HG03521 (cell line): Measurements from ENCODE around the gene ZNF609.
"Not testable (repeated sequence)": the region's sequence is repeated elsewhere in the genome, so short reads cannot be mapped to it uniquely, and the experiment has no call there.

Source experiments
- ATAC-seq: cut with Tn5 transposase; IDR thresholded peaks from one replicate; pipeline ENCODE4 v1.9.1; 2021; ENCODE audit warnings: mild to moderate bottlenecking, moderate library complexity; ENCODE audit not compliant: unreplicated experiment

ZNF609 gene

DNA sequence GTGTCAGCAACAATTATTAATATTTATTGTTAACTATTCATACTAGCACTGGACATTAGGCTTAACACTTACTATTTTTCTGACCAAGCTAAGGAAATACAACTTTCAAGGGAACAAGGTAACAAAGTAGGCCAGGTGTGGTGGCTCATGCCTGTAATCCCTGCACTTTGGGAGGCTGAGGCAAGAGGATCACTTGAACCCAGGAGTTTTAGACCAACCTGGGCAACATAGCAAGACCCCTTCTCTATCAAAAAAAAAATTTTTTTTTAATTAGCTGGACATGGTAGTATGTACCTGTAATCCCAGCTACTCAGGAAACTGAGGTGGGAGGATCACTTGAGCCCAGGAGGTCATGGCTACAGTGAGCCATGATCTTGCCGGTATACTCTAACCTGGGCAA, 183.3 kb downstream of the ZNF609 start:
- no peak for ATAC-seq

DNA sequence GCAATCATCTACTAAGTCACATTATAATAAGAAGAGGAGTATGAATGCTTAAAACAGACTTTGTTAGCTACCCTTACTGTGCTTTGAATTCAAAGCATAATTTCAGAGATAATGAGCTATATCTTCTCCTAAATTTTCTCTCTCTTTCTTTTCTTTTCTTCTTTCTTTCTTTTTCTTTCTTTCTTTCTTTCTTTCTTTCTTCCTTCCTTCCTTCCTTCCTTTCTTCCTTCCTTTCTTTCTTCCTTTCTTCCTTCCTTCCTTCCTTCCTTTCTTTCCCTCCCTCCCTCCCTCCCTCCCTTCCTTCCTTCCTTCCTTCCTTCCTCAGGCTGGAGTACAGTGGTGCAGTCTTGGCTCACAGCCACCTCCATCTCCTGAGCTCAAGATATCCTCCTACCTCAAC, 184.4 kb downstream of the ZNF609 start:
- not testable (repeated sequence) for ATAC-seq

DNA sequence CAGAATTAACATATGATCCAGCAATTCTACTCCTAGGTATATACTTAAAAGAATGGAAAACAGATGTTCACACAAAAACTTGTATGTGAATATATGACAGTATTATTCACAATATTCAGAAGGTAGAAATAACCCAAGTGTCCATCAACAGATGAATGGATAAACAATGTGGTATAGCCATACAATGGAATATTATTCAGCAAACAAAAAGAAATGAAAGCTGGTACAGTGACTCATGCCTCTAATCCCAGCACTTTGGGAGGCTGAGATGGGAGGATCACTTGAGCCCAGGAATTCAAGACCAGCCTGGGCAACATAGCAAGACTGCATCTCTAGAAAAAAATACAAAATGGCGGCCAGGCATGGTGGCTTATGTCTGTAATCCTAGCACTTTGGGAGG, 185.6 kb downstream of the ZNF609 start:
- ATAC-seq = no peak

DNA sequence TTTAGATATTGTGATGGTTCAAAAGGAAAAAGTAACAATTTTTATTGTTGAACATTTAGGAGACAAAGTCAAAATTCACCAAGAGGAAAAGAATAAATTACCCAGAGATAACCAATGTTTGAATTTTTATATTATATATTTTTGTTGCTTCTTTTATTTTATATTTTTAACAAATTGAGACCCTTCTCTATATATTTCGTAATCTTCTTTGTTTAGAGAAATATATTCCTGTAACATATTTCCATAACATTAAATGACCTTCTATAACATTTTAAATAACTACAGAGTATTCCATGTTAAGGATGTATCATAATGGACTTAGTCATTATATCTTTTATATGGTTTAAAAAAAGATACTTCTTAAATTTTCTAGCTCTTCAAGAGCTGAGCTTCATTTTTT, 187.0 kb downstream of the ZNF609 start:
- no peak for ATAC-seq

DNA sequence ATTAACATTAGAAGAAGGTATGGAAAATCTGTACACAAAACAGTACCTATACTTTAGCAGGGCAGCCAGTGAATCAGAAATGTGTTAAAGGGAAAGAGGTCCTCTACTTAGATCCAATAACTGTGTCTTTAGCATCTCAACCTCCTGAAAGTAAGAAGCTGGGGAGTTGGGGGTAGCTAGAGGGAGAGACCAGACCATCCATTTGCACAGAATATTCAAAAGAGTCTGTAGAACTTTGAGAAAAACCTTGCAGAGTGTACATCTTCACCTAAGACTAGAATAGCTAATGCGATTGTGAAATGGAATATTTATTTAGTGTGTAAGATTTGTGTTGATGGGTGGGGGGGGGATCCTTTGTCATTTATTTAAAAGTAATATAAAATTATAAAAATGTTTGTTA, 190.2 kb downstream of the ZNF609 start:
- no peak for ATAC-seq

DNA sequence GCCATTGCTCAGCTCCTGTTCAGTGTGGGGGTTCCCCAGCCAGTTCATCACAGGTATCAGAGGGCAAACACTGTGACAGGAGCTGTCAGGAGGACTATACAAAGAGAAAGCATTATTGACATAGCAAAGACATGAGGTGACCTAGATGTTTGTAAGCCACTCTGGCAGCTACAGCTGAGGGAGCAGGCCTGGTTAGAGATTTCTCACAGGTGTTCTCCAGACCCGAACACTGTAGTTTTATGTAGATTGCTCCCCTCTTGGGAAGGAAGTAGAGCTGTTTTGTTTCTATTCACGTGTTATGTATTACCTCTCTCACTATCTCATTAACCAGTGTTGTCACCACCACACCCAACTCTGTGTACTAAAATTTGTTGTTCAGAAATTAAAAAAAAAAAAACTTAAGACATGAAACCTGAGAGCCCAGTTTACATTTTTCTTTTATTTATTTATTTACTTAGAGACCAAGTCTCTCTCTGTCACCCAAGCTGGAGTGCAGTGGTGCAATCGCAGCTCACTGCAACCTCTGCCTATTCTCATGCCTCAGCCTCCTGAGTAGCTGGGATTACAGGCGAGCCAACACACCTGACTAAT, 191.3 kb downstream of the ZNF609 start:
- ATAC-seq = peak; percentile 61

DNA sequence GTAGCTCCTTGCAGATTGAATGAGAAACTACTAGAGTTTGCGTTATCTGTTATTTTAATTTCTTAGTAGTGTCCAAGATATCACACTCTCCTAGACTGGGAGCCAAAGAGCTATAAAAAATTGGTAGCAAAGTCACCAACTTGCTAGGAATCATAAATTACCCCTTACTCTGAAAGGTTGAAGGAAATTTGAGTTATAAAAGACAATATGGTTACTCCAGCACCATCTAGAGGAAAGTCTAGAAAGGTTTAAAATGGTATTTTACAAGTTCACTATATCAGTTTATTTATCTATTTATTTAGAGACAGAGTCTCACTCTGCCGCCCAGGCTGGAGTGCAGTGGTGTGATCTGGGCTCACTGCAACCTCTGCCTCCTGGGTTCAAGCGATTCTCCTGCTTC, 193.4 kb downstream of the ZNF609 start:
- ATAC-seq = no peak

DNA sequence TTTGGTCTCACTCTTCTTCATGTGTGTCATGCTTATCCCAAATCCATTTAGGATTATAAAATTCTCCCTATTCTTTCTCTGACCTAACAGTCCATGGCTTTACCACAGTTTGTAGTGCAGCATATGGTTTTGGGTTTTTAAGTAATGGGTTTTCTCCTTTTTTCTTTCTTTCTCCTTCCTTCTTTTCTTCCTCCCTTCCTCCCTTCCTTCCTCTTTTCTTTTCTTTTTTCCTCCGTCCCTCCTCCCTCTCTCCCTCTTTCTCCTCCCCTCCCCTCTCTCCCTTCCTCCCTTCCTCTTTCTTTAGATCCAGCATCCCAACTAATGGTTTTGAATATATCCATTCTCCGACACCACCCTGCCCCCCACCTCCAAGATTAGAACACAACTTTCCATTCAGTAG, 196.1 kb downstream of the ZNF609 start:
- no peak for ATAC-seq

DNA sequence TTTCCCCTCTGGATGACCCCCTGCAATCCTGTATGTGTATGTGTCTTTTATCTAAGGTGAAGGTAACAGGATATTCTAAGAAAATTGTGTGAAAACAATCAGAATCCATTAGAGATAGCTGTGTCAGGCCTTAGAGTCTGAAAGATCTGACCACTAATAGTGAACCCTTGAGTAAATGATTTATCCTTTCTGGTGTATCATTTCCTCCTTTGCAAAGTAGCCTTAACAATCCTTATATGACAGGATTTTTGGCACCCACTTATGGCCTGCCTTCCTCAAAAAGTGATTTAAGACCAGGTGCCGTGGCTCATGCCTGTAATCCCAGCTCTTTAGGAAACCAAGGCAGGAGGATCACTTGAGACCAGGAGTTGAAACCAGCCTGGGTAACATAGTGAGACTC, 204.8 kb downstream of the ZNF609 start:
- ATAC-seq = no peak

DNA sequence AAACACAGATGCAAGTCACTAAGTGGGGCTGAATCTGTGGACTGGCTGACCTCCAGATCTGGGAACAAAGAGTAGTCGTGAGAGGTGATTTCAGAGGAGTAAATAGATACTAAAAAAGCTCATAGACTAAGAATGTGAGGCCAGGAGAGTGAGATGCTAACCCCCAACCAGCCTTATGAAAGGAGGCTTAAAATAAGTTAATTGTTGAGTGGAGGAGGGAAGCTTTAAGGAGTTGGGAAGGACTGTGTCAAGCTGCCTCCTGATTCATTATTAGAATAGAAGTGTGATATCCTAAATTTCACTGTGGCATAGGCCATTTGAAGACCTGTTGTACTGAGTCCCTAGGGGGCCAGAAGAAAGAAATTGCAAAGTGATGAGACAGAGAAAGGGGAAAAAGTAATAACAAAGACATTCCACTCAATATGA, 207.4 kb downstream of the ZNF609 start:
- ATAC-seq = no peak

DNA sequence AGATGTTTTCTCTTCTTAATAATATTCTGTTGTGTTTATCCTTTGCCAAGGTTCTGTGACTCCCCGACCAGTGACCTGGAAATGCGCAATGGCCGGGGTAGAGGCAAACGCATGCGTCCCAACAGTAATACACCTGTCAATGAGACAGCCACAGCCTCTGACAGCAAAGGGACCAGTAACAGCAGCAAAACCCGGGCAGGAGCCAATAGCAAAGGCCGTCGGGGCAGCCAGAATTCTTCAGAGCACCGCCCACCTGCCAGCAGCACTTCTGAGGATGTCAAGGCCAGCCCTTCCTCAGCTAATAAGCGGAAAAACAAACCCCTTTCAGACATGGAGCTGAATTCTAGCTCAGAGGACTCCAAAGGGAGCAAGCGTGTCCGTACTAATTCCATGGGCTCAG, 213.5 kb downstream of the ZNF609 start:
- no peak for ATAC-seq

DNA sequence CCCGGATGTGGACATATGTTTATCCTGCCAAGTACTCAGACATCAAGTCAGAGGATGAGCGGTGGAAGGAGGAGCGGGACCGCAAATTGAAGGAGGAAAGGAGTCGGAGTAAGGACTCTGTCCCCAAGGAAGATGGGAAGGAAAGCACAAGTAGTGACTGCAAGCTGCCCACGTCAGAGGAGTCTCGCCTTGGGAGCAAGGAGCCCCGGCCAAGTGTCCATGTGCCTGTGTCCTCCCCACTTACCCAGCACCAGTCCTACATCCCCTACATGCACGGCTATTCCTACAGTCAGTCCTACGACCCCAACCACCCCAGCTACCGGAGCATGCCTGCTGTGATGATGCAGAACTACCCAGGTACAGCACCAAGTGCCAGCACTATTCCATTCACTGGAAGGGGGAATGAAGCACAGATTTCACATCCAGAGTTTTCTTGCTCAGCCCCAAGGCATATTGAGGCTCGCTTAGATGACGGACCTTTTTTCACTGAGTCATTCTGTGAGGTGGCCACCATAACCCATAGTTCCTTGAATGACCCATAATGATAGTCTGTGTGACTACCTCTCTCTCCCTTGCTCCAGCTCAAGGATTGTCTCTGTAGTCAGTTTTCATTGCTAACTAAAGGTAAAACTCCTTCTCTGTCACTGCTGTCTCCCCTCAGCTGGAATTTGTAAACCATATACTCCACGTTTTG, 217.9 kb downstream of the ZNF609 start:
- ATAC-seq = no peak

DNA sequence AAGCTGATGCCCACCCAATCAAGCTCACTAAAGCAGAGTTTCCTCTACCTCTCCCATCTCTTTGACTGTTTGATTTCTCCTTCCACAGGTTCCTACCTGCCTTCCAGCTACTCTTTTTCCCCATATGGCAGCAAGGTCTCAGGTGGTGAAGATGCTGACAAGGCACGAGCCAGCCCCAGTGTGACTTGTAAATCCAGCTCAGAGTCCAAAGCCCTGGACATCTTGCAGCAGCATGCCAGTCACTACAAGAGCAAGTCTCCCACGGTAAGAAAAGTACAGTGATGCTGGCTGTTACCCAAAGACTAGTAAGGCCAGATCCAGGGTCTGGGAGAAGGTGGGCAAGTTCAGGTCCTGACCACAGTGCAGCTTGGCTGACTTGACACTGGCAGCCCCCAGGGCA, 219.7 kb downstream of the ZNF609 start:
- ATAC-seq = no peak

DNA sequence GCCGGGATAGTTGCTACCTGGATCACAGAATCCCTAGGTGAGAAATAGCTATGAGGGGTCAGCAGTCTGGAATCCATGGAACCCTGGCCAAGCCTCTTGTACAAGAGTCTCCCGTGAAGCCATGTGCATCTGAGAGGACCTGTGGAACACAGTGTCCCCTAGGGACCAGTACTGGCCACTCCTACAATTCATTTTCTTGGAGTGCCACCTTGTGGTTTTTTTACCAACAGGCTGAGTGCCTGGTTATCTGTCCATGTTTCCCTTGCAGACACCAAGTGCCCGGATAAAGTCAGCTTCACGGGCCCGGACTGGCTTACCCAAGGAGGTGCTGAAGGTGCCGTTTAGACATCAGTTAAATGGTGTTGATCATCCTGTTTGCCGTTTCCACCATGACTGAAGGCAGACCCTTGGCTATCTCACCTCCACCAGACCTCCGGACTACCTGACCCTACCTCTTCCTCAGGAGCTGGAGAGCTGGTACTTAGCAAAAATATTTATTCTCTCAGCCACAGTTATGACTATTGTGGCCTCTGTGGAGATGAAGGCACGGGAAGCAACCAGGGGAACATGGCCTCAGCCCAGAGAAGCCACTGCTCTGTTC, 221.1 kb downstream of the ZNF609 start:
- no peak for ATAC-seq

DNA sequence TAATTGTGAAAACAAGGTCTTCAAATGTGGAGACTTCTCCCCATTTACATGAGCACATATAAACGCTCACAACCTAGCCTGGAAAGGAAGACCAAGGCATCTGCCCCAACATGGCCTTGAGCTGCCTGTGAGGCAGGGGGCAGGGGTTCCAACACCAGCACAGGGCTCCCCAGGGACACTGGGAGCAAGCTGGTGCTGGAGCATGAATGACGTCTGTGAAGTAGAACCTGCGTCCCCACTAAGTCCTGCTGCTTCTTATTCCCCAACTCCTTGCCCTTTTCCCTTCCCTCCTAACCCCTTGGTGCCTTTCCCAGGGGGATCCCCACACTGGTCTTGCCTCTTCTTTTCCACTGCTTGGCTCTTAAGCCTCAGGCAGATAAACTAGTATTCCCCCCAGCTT, 221.9 kb downstream of the ZNF609 start:
- no peak for ATAC-seq

DNA sequence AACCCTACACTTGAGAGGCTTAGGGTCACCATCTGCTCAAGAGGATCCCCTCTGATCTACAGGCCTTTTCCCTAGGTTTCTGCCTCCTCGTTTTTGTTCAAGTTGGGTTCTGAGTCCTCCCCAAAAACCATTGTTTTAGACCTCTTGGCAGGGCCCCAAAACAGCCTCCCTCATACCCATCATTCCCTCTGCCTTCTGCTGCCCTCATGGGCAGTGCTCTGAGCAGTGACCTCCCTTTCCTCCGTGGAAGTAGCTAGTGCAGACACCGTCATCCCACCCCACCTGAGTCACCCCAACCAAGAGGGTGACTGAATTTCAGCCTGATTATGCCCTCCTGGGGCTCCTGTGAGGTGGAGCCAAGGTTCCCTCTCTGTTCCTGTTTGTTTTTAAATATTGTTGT, 223.0 kb downstream of the ZNF609 start:
- no peak for ATAC-seq

DNA sequence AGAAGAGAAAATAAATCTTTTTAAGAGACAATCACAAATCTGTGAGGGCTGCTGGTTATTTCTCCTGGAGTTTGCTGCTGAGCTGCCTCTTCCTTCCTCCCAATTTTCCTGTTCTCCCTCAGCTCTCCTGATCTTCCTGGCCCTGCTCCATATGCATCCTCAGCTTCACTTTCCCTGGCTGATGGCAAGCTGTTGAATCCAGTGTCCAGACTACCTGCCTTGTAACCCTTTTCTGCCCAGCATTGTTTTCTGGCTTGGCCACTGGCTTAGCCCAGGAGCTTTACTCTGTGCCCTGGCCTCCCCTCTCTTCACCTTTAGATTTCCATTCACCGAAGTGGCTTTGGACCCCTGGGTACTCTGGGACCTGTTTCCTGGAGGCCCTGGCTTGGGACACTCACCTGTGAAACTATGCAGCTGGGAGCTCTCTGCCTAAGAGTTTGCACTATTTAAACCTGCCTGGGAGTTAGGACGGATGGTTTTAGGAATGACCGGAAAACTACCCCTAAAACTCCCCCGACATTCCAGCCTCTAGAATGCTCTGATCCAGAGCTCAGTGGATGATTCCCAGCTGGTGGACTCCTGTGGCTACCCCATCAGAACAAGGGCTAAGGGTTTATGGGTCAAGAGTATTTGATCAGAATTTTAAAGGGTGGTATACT, 225.0 kb downstream of the ZNF609 start:
- no peak for ATAC-seq

DNA sequence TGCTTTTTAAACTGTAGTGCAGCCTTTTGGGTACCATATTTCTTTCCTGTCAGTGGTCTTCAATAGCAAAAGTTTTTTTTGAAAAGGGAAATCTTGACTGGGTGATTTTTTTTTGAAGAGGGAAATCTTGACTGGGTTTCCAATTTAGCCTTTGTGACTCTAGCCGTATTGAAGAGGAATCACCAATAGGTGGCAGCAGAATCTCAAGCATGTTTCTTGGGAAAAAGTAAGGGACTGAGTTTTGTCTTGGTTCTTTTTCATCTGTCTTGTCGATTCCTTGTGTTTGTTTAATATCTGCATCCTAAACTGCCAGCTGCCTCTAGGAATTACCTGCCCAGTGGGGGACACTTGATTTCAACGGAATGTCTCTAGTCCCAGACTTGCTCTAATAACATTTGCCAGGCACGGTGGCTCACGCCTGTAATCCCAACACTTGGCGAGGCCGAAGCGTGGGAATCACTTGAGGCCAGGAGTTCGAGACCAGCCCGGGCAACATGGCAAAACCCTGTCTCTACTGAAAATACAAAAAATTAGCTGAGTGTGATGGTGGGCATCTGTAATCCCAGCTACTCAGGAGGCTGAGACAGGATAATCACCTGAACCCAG, 225.9 kb downstream of the ZNF609 start:
- no peak for ATAC-seq

DNA sequence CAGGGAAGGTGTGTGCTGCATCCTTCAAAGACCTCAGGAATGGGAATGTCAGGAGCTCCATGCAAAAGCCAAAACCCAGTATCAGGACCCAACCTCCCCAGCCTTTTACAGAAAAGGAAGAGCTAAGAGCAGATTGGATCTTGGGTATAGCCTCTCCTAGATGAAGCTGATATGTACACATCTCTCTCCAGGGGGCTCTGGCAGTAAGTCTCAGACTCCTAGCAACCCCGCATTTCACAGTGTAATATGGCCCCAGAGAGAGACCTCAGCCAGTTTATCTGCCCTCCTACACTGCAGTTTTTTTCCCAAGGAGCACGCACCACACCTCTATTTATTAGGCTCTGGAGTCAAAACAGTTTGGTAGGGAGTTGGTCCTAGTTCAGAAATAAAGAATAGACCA, 226.8 kb downstream of the ZNF609 start:
- no peak for ATAC-seq

DNA sequence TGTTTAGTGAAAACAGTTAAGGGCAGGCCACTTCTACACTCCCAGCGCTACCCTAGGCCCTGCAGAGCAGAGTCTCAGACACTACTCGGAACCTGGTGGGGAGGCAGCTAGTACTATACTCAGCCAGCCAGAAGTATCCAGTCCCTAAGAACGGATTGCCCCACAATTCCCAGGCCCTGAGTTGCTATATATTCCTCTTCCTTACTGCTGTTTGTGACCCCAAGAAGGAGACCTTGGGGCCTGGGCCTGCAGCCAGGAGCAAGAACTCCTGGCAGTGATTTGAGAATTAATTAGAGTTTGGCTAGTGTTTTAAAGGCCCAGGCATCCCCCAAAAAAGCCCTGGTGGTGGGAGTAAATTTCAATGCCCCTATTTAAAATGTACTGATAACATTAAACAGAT, 227.3 kb downstream of the ZNF609 start:
- no peak for ATAC-seq

DNA sequence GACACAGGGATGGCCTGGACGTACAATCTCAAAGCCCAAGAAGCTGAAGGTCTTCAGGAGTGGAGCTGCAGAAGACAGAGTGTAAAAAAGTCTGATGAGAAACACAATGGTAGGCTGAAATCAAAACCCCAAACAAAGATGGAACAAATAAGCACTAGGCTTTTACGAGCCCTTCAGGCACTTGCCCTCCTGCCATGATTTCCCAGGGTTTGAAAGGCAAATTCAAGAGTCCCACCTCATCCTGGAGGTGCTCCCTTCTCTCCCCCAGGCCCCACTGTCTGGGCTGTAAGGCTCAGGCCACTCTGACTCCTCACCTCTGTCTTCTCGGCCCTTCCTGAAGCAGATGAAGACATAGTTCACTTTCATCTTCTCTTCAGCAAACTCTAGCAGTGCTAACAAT, 228.4 kb downstream of the ZNF609 start:
- no peak for ATAC-seq

DNA sequence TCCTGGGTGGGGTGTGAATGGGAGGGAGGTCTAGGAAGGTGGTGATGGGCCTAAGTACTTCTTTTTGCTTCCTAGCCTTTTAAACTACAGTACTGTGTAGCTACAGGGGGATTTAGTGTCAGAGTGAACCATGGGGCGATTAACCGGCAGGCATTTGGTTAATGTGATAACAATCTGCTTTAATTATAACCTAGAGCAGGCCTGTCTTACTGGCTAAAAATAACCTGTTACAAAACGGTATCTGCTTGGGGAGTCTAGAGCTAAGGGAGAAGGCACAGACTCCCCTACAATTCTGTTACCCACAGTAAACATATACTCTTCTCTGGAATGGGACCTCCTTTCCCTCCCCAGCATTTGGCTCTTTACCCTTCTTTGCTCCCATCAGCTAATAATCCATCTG, 229.6 kb downstream of the ZNF609 start:
- ATAC-seq = no peak
